ENCODE results near the gene DECR2. TPM values are rescaled to one million over a fixed set of nuclear protein-coding genes. Genes with fewer than 3 reads are reported as not detected.

The DECR2 gene
- total and polyA plus RNA-seq, 2 of the 13 experiments (the other 11 are each of a cell fraction or from before 2014, with no cell fraction given): 36.3 to 44.6 TPM

DNA sequence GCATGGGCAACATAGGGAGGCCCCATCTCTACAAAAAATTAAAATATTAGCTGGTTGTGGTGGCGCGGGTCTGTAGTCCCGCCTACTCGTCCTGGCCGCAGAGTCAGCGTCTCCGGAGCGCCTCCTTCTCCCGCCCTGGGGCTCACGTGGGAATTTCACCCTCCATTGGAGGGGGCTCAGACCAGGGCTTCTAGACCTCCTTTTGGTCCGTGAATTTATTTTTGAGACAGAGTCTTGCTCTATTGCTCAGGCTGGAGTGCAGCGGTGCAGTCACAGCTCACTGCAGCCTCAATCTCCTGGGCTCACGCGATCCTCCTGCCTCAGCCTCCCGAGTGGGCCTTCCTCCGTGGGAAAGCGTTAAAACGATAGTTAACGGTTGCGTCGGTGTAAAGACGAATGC lies 5.1 kb upstream of the DECR2 start (continued):
- TF ChIP-seq, protein P1, sequence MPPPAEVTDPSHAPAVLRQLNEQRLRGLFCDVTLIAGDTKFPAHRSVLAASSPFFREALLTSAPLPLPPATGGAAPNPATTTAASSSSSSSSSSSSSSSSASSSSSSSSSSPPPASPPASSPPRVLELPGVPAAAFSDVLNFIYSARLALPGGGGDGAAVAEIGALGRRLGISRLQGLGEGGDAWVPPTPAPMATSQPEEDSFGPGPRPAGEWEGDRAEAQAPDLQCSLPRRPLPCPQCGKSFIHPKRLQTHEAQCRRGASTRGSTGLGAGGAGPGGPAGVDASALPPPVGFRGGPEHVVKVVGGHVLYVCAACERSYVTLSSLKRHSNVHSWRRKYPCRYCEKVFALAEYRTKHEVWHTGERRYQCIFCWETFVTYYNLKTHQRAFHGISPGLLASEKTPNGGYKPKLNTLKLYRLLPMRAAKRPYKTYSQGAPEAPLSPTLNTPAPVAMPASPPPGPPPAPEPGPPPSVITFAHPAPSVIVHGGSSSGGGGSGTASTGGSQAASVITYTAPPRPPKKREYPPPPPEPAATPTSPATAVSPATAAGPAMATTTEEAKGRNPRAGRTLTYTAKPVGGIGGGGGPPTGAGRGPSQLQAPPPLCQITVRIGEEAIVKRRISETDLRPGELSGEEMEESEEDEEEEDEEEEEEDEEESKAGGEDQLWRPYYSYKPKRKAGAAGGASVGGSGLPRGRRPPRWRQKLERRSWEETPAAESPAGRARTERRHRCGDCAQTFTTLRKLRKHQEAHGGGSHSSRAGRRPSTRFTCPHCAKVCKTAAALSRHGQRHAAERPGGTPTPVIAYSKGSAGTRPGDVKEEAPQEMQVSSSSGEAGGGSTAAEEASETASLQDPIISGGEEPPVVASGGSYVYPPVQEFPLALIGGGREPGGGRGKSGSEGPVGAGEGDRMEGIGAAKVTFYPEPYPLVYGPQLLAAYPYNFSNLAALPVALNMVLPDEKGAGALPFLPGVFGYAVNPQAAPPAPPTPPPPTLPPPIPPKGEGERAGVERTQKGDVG (CRISPR knock-in tag; IDR thresholded peaks at IDR 0.05; ENCODE audit: borderline replicate concordance): no peak
- 0 out of 2 replicates have a peak, but pooled peaks have one; percentile 40 for TF ChIP-seq CHD4 (IDR thresholded peaks at IDR 0.05; ENCODE audit: borderline replicate concordance, low read length)
- TF ChIP-seq NBN (conservative IDR thresholded peaks at IDR 0.05): no peak
- TF ChIP-seq ZNF567 (CRISPR knock-in tag; IDR thresholded peaks at IDR 0.05; ENCODE audit: borderline replicate concordance): no peak
- no peak for TF ChIP-seq ZNF746 (CRISPR knock-in tag; IDR thresholded peaks at IDR 0.05)
- TF ChIP-seq, protein P2, sequence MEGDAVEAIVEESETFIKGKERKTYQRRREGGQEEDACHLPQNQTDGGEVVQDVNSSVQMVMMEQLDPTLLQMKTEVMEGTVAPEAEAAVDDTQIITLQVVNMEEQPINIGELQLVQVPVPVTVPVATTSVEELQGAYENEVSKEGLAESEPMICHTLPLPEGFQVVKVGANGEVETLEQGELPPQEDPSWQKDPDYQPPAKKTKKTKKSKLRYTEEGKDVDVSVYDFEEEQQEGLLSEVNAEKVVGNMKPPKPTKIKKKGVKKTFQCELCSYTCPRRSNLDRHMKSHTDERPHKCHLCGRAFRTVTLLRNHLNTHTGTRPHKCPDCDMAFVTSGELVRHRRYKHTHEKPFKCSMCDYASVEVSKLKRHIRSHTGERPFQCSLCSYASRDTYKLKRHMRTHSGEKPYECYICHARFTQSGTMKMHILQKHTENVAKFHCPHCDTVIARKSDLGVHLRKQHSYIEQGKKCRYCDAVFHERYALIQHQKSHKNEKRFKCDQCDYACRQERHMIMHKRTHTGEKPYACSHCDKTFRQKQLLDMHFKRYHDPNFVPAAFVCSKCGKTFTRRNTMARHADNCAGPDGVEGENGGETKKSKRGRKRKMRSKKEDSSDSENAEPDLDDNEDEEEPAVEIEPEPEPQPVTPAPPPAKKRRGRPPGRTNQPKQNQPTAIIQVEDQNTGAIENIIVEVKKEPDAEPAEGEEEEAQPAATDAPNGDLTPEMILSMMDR (CRISPR knock-in tag; IDR thresholded peaks at IDR 0.05): no peak
- TF ChIP-seq TMF1 (CRISPR knock-in tag; IDR thresholded peaks at IDR 0.05; ENCODE audit: low read depth): no peak
- TF ChIP-seq RBM39 (IDR thresholded peaks at IDR 0.05; ENCODE audit: low read depth, low read length, poor library complexity, severe bottlenecking): no peak
- TF ChIP-seq MATR3 (CRISPR knock-in tag; IDR thresholded peaks at IDR 0.05): no peak
- TF ChIP-seq CENPT (CRISPR knock-in tag; IDR thresholded peaks at IDR 0.05; ENCODE audit: low read depth): no peak
- no peak; the same call in 1 of the 2 replicates for TF ChIP-seq PHF8 (CRISPR knock-in tag; IDR thresholded peaks at IDR 0.05)
- TF ChIP-seq, protein P3, sequence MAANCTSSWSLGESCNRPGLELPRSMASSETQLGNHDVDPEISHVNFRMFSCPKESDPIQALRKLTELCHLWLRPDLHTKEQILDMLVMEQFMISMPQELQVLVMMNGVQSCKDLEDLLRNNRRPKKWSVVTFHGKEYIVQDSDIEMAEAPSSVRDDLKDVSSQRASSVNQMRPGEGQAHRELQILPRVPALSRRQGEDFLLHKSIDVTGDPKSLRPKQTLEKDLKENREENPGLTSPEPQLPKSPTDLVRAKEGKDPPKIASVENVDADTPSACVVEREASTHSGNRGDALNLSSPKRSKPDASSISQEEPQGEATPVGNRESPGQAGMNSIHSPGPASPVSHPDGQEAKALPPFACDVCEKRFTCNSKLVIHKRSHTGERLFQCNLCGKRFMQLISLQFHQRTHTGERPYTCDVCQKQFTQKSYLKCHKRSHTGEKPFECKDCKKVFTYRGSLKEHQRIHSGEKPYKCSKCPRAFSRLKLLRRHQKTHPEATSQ (CRISPR knock-in tag; IDR thresholded peaks at IDR 0.05; ENCODE audit: borderline replicate concordance): no peak
- TF ChIP-seq RELA (CRISPR knock-in tag; IDR thresholded peaks at IDR 0.05): no peak
- TF ChIP-seq, protein P4, sequence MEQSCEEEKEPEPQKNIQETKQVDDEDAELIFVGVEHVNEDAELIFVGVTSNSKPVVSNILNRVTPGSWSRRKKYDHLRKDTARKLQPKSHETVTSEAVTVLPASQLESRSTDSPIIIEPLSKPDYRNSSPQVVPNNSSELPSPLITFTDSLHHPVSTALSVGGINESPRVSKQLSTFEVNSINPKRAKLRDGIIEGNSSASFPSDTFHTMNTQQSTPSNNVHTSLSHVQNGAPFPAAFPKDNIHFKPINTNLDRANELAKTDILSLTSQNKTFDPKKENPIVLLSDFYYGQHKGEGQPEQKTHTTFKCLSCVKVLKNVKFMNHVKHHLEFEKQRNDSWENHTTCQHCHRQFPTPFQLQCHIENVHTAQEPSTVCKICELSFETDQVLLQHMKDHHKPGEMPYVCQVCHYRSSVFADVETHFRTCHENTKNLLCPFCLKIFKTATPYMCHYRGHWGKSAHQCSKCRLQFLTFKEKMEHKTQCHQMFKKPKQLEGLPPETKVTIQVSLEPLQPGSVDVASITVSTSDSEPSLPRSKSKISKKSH (CRISPR knock-in tag; IDR thresholded peaks at IDR 0.05; ENCODE audit: borderline replicate concordance): no peak
- TF ChIP-seq, protein P5, sequence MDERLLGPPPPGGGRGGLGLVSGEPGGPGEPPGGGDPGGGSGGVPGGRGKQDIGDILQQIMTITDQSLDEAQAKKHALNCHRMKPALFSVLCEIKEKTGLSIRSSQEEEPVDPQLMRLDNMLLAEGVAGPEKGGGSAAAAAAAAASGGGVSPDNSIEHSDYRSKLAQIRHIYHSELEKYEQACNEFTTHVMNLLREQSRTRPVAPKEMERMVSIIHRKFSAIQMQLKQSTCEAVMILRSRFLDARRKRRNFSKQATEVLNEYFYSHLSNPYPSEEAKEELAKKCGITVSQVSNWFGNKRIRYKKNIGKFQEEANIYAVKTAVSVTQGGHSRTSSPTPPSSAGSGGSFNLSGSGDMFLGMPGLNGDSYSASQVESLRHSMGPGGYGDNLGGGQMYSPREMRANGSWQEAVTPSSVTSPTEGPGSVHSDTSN (CRISPR knock-in tag; IDR thresholded peaks at IDR 0.05): no peak
- TF ChIP-seq PTBP1 (IDR thresholded peaks at IDR 0.05; ENCODE audit: low read depth, low read length, poor library complexity, severe bottlenecking): no peak
- TF ChIP-seq GATAD2A (CRISPR knock-in tag; IDR thresholded peaks at IDR 0.05): peak; percentile 69; the same call in 1 of the 2 replicates
- TF ChIP-seq, protein P6, sequence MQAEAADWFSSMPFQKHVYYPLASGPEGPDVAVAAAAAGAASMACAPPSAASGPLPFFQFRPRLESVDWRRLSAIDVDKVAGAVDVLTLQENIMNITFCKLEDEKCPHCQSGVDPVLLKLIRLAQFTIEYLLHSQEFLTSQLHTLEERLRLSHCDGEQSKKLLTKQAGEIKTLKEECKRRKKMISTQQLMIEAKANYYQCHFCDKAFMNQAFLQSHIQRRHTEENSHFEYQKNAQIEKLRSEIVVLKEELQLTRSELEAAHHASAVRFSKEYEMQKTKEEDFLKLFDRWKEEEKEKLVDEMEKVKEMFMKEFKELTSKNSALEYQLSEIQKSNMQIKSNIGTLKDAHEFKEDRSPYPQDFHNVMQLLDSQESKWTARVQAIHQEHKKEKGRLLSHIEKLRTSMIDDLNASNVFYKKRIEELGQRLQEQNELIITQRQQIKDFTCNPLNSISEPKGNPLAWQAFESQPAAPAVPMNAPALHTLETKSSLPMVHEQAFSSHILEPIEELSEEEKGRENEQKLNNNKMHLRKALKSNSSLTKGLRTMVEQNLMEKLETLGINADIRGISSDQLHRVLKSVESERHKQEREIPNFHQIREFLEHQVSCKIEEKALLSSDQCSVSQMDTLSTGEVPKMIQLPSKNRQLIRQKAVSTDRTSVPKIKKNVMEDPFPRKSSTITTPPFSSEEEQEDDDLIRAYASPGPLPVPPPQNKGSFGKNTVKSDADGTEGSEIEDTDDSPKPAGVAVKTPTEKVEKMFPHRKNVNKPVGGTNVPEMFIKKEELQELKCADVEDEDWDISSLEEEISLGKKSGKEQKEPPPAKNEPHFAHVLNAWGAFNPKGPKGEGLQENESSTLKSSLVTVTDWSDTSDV (CRISPR knock-in tag; IDR thresholded peaks at IDR 0.05): no peak
- TF ChIP-seq MTF1 (CRISPR knock-in tag; IDR thresholded peaks at IDR 0.05): no peak

All from HepG2 (cell line).